ENCODE data around the gene C1QL2.

C1QL2 gene

DNA sequence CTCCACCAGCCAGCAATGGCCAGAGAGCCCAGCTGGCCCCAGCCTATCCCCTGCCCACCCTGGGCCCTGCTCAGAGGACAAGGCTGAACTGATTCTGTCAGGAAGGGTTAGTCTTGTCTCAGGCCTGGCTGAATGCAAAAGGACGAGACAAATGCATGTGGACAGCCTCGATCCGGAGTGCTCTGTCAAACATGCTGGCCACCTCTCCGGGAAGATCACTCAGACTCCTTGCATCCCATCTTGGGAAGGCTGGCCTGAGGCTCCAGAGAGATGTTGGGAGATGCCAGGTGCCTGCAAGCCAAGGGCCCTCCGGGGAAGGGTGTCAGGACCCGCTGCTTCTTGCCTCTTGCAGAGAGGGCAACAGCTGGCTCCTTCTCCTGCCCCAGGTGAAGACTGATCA lies 20.2 kb upstream of the C1QL2 start:
- no peak for DNase-seq

- DNase-seq = no peak
Measured at GRCh38 chr2:119177838-119178190, 19.3 kb upstream of the C1QL2 start.

GRCh38 chr2:119177171-119177837 lies 18.8 kb upstream of the C1QL2 start:
- no peak for DNase-seq

DNA sequence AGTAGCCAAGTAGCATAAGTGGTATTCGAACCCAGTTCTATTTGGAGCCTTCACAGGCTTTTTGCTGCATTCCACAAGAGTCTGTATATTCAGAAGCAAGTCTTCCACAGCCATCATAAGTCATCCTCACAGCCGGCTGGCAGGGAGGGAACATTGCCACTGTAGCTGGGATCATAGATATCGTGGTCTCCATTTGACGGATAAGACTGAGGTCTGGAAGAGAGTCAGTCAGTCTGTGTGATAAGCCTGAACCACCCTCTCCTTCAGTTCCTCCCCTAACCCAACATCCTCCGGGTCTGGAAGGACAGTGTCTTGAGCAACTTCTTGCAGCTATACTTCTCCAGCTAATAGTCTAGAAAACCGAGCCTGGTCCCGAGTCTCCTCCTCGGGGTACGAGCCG lies 17.0 kb upstream of the C1QL2 start:
- no peak for DNase-seq

GRCh38 chr2:119174993-119175347 lies 16.4 kb upstream of the C1QL2 start:
- DNase-seq = no peak

GRCh38 chr2:119174216-119174992 lies 15.9 kb upstream of the C1QL2 start:
- DNase-seq = peak; percentile 70

DNA sequence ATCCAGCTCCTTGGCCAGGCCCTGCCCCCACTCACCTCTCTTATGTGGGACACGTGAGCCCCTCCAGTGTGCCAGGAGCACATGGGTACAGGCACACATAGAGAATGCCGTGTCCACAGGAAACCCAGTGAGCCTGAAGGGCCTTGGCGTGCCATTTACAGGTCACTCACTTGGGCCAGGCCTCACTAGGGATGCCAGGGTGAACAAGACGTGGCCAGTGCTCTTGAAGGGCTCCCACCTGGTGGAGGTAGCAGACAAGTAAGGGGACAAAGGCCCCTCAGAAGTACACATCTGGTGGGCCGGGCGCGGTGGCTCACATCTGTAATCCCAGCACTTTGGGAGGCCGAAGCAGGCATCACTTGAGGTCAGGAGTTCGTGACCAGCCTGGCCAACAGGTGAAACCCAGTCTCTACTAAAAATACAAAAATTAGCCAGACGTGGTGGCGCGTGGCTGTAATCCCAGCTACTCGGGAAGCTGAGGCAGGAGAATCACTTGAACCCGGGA lies 15.1 kb upstream of the C1QL2 start:
- DNase-seq = no peak

- no peak for DNase-seq
Measured at GRCh38 chr2:119170504-119170903, 12.0 kb upstream of the C1QL2 start.

DNA sequence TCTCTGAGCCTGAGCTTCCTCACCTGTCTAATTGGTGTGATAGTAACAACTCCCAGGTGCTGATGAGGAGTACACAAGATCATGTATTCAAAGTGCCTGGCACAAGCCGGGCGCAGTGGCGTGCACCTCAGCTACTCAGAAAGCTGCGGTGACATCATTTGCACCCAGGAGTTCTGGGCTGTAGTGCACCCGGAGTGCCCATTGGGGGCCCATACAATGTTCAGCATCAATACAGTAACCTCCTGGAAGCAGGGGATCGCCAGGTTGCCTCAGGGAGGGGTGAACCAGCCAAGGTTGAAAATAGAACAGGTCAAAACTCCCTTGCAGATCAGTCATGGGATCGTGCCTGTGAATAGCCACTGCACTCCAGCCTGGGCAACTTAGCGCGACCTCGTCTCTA lies 11.2 kb upstream of the C1QL2 start:
- DNase-seq = no peak

DNA sequence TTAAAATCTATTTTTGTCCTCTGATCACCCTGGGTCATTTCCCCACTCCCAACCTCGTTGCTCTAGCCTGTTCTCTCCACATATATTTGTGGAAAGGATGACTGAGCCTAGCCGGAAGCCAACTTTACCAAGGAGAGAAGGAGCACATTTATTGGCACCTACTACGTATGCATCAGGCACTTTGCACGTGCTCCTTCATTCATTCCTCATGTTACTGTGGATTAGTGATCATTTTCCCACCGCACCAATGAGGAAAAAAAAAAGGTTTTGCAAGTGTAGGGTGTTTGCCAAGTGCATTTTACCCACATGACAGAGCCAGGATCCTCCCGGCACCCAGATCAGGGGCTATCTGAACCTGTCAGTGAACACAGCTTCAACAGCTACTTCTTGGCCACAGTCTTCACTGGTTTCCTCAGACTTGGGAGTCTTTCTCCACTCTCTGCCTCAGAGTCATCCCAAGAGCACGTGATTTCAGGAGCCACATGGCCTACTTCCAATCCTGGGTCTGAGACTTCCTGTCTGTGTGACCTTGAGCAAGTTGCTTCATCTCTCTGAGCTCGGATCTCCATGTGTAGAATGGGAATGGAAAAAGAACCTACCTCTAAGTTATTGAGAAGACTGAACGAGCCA lies 1.9 kb upstream of the C1QL2 start:
- no peak for DNase-seq

DNA sequence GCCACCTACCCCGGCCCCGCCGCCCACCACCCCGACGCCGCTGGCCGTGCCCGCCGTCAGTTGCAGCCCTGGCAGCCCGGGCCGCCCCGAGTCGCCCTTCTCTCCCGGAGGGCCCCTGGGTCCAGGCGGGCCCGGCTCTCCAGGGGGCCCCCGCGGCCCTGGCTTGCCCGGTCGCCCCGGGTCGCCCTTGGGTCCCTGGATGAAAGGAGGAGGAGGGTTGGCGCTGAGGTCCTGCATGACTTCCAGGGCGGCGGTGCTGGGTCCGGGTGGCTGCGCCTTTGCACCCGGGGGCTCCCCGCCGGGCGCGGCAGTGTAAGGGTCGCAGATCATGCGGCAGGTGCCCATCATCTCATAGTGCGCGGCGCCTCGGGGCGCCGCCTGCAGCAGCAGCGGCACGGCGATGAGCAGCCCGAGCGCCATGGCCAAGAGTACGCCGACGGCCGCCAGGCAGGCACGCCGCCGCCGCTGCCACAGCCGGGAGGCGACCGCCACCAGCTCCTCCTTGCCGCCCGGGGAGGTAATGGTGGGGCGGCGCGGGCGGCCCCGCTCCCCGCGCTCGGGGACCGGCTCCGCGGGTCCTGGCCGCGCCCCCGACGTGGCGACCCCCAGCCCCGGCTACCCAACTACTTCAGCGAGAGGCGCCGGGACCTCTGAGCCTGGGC lies 570 bp downstream of the C1QL2 start:
- no peak for DNase-seq

- no peak for DNase-seq
Measured at GRCh38 chr2:119156891-119157773, 1.4 kb downstream of the C1QL2 start.

GRCh38 chr2:119156105-119156890 lies 2.3 kb downstream of the C1QL2 start:
- no peak for DNase-seq

GRCh38 chr2:119155633-119156032 lies 2.9 kb downstream of the C1QL2 start:
- no peak for DNase-seq

- no peak for DNase-seq
Measured at GRCh38 chr2:119154076-119154475, 4.5 kb downstream of the C1QL2 start.

DNA sequence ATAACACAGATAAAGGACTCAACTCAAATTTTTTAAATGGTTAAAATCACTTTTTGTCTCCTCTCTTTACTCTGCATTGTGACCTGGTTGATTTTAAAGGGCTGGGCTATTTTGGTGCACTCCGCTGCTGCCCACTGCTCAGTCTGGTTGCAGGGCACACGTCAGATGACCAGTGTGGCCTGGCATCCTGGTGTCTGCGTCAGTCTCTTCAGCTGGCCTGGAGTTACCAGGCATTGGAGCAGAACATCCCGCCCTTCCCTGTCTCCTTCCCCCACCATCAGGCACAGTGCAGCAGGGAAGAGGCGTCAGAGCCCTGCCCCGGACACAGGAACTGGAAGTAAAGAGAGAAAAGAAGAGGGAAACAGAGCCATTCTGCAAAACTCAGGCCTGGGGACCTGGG lies 8.9 kb downstream of the C1QL2 start:
- no peak for DNase-seq

GRCh38 chr2:119147776-119148715 lies 10.5 kb downstream of the C1QL2 start:
- DNase-seq = no peak

- DNase-seq = no peak
Measured at GRCh38 chr2:119144806-119145205, 13.7 kb downstream of the C1QL2 start.

DNA sequence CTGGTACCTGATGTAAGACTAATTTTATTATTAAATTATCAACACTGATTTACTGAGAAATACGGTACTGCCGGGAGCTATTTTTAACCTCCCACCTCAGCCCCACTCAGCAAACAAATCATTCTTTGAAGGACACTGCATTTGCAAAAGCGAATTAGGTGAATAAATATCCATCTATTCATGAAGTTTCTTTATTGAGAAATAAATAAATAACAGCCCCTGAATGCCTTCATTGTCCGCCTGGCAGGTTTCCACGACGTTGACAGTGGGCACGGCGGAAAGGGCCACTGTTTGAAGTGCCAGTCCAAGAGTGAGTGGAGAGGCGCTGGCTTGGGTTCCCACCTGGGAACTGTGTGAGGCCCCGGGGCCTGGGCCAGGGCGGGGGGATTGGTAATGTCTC lies 15.7 kb downstream of the C1QL2 start:
- no peak for DNase-seq

DNA sequence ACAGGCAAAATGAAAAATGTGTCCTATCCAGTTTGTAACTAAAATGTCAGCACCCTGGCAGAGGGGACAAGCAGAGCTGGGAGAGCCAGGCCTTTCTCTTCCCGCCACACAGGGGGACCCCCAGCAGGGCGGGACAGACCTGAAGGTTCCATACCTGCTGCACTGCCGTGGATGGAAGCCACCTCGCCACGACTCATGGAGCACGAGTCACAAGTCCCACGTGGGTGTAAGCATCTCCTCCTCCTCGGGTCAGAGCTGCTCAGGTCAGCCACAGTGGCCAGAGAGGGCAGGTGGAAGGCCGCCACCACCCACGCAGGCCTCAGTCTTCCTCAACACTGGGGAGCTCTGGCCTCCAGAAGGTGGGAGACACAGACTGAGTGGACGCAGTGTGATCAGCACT lies 21.0 kb downstream of the C1QL2 start:
- no peak for DNase-seq

- no peak for DNase-seq
Measured at GRCh38 chr2:119136872-119137271, 21.7 kb downstream of the C1QL2 start.

All from stimulated activated CD4-positive, alpha-beta T cell treated with anti-CD3 and anti-CD28 coated beads, Interleukin-15, amount 100 ng/mL, for 24 hours (primary cell).